ENCODE measurements around the gene ARHGAP28. TPM values are rescaled to one million over a fixed set of nuclear protein-coding genes. Genes with fewer than 3 reads are reported as not detected.

The ARHGAP28 gene
- total RNA-seq, 1 donor from 2014 or later, result 350 TPM

DNA sequence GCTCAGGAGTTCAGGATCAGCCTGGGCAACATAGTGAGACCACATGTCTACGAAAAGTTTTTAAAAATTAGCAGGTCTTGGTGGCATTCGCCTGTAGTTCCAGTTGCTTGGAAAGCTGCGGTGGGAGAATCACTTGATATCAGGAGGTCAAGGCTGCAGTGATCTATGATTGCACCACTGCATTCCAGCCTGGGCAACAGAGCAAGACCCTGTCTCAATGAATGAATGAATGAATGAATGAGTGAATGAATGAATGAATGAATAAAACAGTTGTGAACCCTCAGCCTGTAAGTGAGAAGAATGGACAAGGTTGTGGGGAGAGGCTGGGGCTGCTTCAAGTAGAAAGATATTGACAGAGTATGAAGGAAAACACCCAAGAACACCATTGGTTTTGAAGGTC is 48.0 kb downstream of the ARHGAP28 start:
- TF ChIP-seq, protein P1, sequence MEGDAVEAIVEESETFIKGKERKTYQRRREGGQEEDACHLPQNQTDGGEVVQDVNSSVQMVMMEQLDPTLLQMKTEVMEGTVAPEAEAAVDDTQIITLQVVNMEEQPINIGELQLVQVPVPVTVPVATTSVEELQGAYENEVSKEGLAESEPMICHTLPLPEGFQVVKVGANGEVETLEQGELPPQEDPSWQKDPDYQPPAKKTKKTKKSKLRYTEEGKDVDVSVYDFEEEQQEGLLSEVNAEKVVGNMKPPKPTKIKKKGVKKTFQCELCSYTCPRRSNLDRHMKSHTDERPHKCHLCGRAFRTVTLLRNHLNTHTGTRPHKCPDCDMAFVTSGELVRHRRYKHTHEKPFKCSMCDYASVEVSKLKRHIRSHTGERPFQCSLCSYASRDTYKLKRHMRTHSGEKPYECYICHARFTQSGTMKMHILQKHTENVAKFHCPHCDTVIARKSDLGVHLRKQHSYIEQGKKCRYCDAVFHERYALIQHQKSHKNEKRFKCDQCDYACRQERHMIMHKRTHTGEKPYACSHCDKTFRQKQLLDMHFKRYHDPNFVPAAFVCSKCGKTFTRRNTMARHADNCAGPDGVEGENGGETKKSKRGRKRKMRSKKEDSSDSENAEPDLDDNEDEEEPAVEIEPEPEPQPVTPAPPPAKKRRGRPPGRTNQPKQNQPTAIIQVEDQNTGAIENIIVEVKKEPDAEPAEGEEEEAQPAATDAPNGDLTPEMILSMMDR (IDR thresholded peaks at IDR 0.05; ENCODE audit: unreplicated experiment), result no peak
- no peak for DNase-seq (ENCODE audit: low spot score)
- Mint-ChIP-seq H3K36me3 (ENCODE audit: low read depth, unreplicated experiment) (peaks cover 17% of the 10 kb centered on the region), H3K4me3 (ENCODE audit: unreplicated experiment) (peak overlapping the region; percentile 94), H3K9me3 (ENCODE audit: unreplicated experiment) (no peaks in the 10 kb centered on the region), H3K4me1 (ENCODE audit: unreplicated experiment) (peaks cover 78% of the 10 kb centered on the region), H3K27ac (ENCODE audit: unreplicated experiment) (peak overlapping the region; percentile 44), H3K27me3 (ENCODE audit: unreplicated experiment) (peaks cover 3% of the 10 kb centered on the region)

DNA sequence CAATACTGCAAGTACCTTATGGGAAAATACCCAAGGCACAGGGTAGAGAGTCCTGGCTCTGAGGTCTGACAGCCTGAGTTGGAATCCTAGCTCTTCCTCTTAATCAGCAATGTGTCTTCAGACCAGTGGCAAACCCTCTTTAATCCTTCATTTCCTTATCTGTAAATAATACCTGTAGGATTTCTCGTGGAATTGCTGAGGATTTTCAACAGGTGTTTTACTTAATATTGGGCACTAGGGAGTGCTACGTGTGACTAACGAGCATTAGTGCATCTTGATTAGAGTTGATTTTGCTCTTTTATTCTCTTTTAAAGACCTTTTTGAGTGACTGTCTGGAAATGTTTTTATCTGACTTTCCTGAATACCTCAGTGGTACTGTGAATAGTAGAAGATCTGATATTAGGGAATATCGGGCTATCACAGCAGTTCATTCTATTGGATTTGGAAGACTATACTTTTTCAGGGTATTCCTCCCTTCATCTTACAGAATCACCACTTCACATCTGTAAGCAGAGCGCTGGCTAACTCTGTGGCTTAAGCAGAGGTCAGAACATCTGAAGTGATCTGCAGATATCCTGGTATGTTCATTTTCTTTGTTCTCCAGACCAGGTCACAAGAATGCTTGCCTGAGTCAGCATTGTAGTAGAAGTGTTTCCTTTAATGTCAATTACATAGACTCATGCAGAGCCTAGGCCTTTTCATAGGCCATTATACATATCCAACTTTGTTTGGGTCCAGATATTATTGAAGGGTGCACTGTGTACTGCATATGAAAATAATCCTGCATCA is 49.1 kb downstream of the ARHGAP28 start:
- H3K27ac Mint-ChIP-seq (ENCODE audit: unreplicated experiment), result peak overlapping the region; percentile 62
- H3K4me3 Mint-ChIP-seq (ENCODE audit: unreplicated experiment), result peak overlapping the region; percentile 94
- H3K4me1 Mint-ChIP-seq (ENCODE audit: unreplicated experiment), result peaks cover 82% of the 10 kb centered on the region
- TF ChIP-seq, protein P1 (IDR thresholded peaks at IDR 0.05; ENCODE audit: unreplicated experiment), result no peak
- peaks cover 22% of the 10 kb centered on the region for H3K36me3 Mint-ChIP-seq (ENCODE audit: low read depth, unreplicated experiment)
- DNase-seq (ENCODE audit: low spot score), result no peak
- peaks cover 3% of the 10 kb centered on the region for H3K27me3 Mint-ChIP-seq (ENCODE audit: unreplicated experiment)
- no peaks in the 10 kb centered on the region for H3K9me3 Mint-ChIP-seq (ENCODE audit: unreplicated experiment)

DNA sequence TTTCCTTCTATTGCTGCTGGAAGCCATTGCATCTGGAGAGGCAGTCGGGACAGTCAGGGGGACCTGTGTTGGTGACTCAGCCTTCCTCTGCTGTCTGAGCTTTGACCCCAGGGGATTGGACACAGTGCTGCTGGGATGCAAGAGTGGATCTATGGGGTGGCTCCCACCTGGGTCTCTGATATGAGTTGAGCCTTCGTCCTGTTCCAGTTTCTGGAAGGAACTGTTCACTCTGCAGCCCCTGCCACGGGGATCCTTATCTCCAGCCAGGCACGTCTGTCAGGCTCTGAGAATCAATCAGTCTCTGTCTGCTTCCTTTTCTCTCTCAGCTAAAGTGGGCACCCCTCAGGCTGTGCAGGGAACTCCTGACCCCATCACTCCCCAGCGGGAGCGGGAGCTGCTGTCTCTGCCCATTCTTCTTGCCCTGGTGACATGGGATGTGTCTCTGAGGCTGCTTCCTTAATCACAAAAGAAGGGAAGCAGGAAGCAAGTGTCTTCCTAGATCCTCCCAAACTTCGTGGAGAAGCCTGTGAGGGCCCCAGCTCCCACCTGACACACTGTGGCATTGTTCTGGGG is 51.7 kb downstream of the ARHGAP28 start:
- Mint-ChIP-seq H3K27me3 (ENCODE audit: unreplicated experiment) (peaks cover 2% of the 10 kb centered on the region), H3K4me1 (ENCODE audit: unreplicated experiment) (peaks cover 88% of the 10 kb centered on the region), H3K27ac (ENCODE audit: unreplicated experiment) (peak overlapping the region; percentile 89), H3K36me3 (ENCODE audit: low read depth, unreplicated experiment) (peaks cover 39% of the 10 kb centered on the region), H3K4me3 (ENCODE audit: unreplicated experiment) (peak overlapping the region; percentile 6), H3K9me3 (ENCODE audit: unreplicated experiment) (no peaks in the 10 kb centered on the region)
- TF ChIP-seq, protein P1 (IDR thresholded peaks at IDR 0.05; ENCODE audit: unreplicated experiment), result no peak
- peak; percentile 63 for DNase-seq (ENCODE audit: low spot score)

DNA sequence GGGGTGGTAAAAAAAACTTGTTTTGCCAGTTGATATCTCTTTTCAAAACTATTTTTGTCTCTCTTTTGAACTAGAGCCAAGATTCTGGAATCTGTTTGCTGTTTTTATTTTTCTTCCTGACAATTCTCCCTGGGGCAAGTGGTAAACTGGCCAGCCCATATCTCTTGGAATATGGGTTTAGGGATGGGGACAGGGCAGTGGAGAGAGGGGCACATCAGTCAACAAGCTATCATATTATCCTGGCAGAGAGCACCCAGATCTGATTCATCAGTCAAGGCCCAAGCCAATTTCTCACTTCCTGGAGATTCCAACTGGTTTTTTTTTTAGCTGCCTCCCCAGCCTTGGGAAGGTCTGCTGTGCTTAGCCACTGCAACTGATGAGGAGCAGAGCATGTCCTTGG is 52.3 kb downstream of the ARHGAP28 start:
- TF ChIP-seq, protein P1 (IDR thresholded peaks at IDR 0.05; ENCODE audit: unreplicated experiment), result no peak
- peak overlapping the region; percentile 89 for H3K27ac Mint-ChIP-seq (ENCODE audit: unreplicated experiment)
- DNase-seq (ENCODE audit: low spot score), result no peak
- peaks cover 36% of the 10 kb centered on the region for H3K36me3 Mint-ChIP-seq (ENCODE audit: low read depth, unreplicated experiment)
- H3K9me3 Mint-ChIP-seq (ENCODE audit: unreplicated experiment), result no peaks in the 10 kb centered on the region
- H3K27me3 Mint-ChIP-seq (ENCODE audit: unreplicated experiment), result peaks cover 2% of the 10 kb centered on the region
- peak overlapping the region; percentile 6 for H3K4me3 Mint-ChIP-seq (ENCODE audit: unreplicated experiment)
- H3K4me1 Mint-ChIP-seq (ENCODE audit: unreplicated experiment), result peaks cover 84% of the 10 kb centered on the region

DNA sequence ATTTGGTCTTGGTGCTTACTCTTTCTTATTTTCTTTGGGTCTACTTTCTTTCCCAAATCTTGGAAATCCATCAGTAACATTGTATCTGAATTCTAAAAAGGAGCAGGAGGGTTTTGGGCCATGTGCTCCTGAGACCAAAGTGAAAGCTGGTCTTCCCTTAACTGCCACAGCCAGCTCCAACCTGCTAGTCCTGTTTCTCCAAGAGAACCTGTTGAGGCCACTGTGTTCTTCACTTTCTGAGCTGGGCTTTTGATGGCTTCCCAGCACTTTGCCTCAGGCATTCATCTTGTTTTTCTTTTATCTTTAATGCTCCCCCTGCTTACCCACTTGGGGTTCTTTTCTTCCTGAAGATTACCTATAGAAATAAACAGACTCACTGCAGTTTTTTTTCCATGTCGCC is 53.3 kb downstream of the ARHGAP28 start:
- TF ChIP-seq, protein P1 (IDR thresholded peaks at IDR 0.05; ENCODE audit: unreplicated experiment), result no peak
- Mint-ChIP-seq H3K9me3 (ENCODE audit: unreplicated experiment) (no peaks in the 10 kb centered on the region), H3K27me3 (ENCODE audit: unreplicated experiment) (peaks cover 2% of the 10 kb centered on the region), H3K4me1 (ENCODE audit: unreplicated experiment) (peaks cover 75% of the 10 kb centered on the region), H3K36me3 (ENCODE audit: low read depth, unreplicated experiment) (peaks cover 37% of the 10 kb centered on the region), H3K4me3 (ENCODE audit: unreplicated experiment) (peak overlapping the region; percentile 71), H3K27ac (ENCODE audit: unreplicated experiment) (no peak overlapping the region)
- no peak for DNase-seq (ENCODE audit: low spot score)

Data from endothelial cell (in vitro differentiated cells).